ENCODE results near the gene SLC51A.
"Not testable (repeated sequence)": the region's sequence is repeated elsewhere in the genome, so short reads cannot be mapped to it uniquely, and the experiment has no call there.

The SLC51A gene

DNA sequence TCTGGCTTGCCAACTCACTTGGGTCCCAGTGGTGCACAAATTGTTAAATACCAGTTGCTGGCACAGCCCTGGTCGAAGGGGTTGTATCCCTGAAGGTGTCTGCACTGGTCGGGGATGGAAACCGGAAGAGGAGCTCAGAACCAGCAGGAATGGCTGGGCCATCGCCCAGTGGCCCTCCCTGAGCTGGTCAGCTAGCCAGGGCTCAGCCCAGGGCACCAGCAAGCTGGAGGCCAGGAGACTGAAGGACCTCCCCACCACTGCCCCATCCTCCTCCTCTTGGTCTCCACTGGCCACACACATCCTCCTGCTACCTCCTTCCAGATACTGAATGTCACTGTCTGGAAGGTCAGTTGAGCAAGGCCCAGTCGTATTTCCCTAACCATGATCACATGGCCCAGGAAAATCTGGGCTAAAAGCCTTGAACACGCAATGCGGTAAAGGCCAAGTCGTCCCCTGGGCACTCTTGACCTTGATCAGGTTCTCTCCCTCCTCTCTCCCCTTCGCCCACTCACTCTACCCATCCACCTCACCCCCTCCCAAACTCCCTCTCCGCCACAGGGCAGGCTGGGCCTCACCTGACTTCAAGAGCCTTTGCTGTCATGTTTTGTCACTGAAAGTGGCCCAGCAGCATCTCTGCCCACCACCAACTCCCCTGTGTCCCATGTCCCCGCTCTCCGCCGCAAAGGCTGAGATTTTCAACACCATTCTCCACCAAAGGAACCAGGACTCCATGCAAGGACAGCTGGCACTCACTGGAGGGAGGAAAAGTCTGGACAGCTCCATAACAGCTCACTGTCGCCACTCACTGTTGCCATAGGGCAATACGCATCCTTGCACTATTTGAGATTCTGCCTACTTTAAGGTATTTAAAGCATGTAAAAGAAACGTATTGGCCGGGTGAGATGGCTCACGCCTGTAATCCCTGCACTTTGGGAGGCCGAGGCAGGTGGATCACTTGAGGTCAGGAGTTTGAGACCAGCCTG is 17.3 kb upstream of the SLC51A start:
- H3K4me3 ChIP-seq (ENCODE audit: control insufficient read depth, low read depth, low read length), result no peak overlapping the region
- peak; percentile 15 for DNase-seq (ENCODE audit: low read depth)

DNA sequence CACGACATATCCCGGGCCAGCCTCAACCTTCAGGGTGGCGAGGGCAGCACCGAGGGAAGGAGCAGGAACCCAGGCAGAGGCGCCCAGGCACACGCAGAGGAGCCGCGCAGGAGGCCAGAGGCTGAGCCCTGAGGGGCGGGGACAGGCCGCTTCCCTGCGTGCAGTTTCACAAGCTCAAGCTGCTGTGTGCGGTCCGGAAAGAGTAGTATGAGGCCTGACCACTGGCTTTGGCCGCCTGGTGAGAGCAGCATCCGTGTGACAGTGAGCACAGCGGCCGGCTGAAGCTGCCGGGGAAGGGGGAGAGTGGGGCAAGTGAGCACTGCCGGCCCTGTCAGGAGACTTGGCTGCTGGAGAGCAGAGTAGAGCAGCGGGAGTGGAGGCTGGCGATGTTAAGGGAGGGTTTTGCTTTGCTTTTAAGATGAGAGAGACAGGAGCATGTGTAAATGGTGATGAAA is 13.8 kb upstream of the SLC51A start:
- H3K4me3 ChIP-seq (ENCODE audit: control insufficient read depth, low read depth, low read length), result no peak overlapping the region
- TF ChIP-seq, protein P1, sequence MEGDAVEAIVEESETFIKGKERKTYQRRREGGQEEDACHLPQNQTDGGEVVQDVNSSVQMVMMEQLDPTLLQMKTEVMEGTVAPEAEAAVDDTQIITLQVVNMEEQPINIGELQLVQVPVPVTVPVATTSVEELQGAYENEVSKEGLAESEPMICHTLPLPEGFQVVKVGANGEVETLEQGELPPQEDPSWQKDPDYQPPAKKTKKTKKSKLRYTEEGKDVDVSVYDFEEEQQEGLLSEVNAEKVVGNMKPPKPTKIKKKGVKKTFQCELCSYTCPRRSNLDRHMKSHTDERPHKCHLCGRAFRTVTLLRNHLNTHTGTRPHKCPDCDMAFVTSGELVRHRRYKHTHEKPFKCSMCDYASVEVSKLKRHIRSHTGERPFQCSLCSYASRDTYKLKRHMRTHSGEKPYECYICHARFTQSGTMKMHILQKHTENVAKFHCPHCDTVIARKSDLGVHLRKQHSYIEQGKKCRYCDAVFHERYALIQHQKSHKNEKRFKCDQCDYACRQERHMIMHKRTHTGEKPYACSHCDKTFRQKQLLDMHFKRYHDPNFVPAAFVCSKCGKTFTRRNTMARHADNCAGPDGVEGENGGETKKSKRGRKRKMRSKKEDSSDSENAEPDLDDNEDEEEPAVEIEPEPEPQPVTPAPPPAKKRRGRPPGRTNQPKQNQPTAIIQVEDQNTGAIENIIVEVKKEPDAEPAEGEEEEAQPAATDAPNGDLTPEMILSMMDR (conservative IDR thresholded peaks at IDR 0.05; ENCODE audit: control insufficient read depth, insufficient read depth, low read depth, low read length), result no peak
- DNase-seq (ENCODE audit: low read depth), result peak; percentile 21

More for the DNA sequence above, 17.3 kb upstream of the SLC51A start:
- TF ChIP-seq, protein P1 (conservative IDR thresholded peaks at IDR 0.05; ENCODE audit: control insufficient read depth, insufficient read depth, low read depth, low read length), result peak; percentile 26

DNA sequence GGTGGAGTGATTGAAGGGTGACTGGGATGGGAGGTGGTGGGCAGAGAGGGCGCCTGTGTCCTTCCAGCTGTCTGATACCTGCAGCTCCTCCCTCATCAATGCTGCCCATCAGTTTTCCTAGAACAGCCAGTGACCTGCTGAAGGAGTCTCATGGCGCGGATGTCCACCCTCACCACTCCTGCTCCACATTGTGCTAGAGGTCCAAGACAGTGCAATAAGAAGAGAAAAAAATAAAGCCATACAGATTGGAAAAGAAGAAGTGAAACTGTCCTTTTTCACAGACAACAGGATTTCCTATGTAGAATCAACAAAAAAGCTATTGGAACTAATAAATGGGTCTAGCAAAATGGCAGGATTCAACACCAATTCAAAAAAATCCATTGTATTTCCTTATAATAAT is 12.5 kb upstream of the SLC51A start:
- H3K4me3 ChIP-seq (ENCODE audit: control insufficient read depth, low read depth, low read length), result no peak overlapping the region
- TF ChIP-seq, protein P1 (conservative IDR thresholded peaks at IDR 0.05; ENCODE audit: control insufficient read depth, insufficient read depth, low read depth, low read length), result no peak
- no peak for DNase-seq (ENCODE audit: low read depth)

DNA sequence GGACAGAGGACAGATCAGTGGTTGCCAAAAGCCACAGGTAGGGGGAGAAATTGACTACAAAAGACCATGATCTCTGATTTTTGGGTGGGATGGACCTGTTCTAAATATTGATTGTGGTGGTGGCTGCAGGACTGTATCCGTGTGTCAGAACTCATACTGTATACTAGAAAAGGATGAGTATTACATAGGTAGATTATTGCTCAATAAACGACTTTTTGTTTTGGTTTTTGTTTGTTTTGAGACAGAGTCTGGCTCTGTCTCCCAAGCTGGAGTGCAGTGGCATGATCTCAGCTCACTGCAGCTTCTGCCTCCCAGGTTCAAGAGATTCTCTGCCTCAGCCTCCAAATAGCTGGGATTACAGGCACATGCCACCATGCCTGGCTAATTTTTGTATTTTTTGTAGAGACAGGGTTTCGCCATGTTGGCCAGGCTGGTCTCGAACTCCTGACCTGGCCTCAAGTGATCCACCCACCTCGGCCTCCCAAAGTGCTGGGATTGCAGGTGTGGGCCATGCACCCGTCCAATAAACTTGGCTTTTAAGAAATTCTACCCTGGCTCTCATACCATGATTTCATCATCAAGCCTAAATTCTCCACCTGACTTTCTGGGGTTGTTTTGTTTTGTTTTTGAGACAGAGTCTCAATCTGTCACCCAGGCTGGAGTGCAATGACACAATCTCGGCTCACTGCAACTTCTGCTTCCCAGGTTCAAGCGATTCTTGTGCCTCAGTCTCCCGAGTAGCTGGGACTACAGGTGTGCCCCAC is 10.7 kb upstream of the SLC51A start:
- DNase-seq (ENCODE audit: low read depth), result not testable (repeated sequence)

DNA sequence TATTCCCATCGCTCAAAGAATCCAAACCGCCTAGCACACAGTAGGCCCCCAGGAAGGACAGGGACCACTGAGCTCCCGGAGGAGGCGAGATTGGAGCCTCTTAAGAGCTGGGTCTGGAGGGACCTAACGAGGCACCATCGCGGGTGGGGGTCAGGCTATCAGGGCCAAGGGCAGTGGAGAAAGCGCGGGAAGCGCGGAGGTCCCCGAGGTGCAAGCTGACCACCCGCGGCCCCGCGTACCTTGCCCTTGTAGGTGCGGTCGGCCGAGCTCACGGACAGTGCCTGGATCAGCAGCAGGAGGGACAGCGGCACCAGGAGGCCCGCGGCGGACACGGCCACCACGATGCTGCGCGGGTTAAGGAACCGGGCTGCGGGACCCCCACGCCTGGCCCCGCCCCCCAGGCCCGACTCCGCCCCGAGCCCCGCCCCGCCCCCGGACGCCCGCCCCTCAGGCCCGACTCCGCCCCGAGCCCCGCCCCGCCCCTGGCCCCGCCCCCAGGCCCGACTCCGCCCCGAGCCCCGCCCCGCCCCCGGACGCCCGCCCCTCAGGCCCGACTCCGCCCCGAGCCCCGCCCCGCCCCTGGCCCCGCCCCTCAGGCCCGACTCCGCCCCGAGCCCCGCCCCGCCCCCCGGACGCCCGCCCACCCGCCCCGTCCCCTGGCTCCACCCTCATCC is 9.0 kb upstream of the SLC51A start:
- TF ChIP-seq, protein P1 (conservative IDR thresholded peaks at IDR 0.05; ENCODE audit: control insufficient read depth, insufficient read depth, low read depth, low read length), result no peak
- no peak for DNase-seq (ENCODE audit: low read depth)
- H3K4me3 ChIP-seq (ENCODE audit: control insufficient read depth, low read depth, low read length), result no peak overlapping the region

More for the DNA sequence above, 10.7 kb upstream of the SLC51A start:
- not testable (repeated sequence) for H3K4me3 ChIP-seq (ENCODE audit: control insufficient read depth, low read depth, low read length)

DNA sequence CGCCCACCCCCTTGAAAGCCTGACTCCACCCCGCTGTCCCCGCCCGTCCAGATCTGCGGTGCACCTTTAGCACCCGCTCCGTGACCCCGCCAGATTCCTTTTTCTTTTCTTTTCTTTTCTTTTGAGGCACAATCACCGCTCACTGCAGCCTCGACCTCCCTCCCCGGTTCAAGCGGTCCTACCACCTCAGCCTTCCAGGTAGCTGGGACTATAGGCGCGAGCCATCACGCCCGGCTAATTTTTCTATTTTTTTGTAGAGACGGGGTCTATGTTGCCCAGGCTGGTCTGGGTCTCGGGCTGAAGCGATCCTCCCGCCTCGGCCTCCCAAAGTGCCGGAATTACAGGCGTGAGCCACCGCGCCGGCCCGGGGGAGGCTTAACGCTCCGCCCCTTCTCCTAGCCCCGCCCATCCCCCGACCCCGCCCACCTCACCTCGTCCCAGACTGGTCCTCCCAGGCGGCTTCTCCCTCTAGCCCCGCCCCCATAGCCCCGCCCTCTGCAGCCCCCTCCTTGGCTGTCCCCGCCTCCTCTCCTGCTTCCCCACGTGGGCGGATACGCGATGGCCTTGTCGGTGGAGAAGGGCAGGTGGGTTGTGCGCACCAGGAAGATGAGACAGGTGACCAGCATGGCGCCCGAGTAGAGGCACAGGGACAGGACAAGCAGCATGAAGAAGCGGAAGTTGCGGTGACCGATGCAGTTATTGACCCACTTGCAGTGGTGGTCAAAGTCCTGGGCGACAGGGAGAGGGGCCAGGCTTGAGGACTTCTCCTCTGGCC is 8.3 kb upstream of the SLC51A start:
- peak; percentile 31 for DNase-seq (ENCODE audit: low read depth)
- H3K4me3 ChIP-seq (ENCODE audit: control insufficient read depth, low read depth, low read length), result peak overlapping the region; percentile 43
- TF ChIP-seq, protein P1 (conservative IDR thresholded peaks at IDR 0.05; ENCODE audit: control insufficient read depth, insufficient read depth, low read depth, low read length), result no peak
